Activated T-cell treated with anti-CD3 and anti-CD28 coated beads, Interleukin-2, amount 50 U/mL, for 4 hours (primary cell): ENCODE data around the gene MORN5. TPM values are rescaled to one million over a fixed set of nuclear protein-coding genes. Genes with fewer than 3 reads are reported as not detected.
"Not testable (repeated sequence)": the region's sequence is repeated elsewhere in the genome, so short reads cannot be mapped to it uniquely, and the experiment has no call there.

Source experiments
- ATAC-seq, 2 donors: fragments of 200-7000 bp; cut with Tn5 transposase; one replicate each; pipeline ENCODE4 v1.10.0; 2021
- DNase-seq: peaks from one replicate; pipeline ENCODE4 v3.0.0-alpha.2; 2020
- H3K27me3 Mint-ChIP-seq: one replicate; pipeline ENCODE4 v1.8.0; 2021; ENCODE audit warnings: low read depth, mixed read lengths
- H3K36me3 Mint-ChIP-seq: one replicate; pipeline ENCODE4 v1.8.0; 2022; ENCODE audit warnings: mixed read lengths; ENCODE audit not compliant: insufficient read depth
- H3K4me1 Mint-ChIP-seq: one replicate; pipeline ENCODE4 v1.8.0; 2021; ENCODE audit warnings: low read depth, mixed read lengths
- H3K4me3 Mint-ChIP-seq: one replicate; pipeline ENCODE4 v1.8.0; 2021; ENCODE audit warnings: mild to moderate bottlenecking, moderate library complexity, mixed read lengths
- H3K9me3 Mint-ChIP-seq: one replicate; pipeline ENCODE4 v1.8.0; 2021; ENCODE audit warnings: mixed read lengths
- total RNA-seq, 3 donors: library from RNA; stranded (reverse); gene quantifications; one replicate each; pipeline ENCODE4 v1.2.1, GENCODE V29; 2021

MORN5 gene
- not detected for total RNA-seq

DNA sequence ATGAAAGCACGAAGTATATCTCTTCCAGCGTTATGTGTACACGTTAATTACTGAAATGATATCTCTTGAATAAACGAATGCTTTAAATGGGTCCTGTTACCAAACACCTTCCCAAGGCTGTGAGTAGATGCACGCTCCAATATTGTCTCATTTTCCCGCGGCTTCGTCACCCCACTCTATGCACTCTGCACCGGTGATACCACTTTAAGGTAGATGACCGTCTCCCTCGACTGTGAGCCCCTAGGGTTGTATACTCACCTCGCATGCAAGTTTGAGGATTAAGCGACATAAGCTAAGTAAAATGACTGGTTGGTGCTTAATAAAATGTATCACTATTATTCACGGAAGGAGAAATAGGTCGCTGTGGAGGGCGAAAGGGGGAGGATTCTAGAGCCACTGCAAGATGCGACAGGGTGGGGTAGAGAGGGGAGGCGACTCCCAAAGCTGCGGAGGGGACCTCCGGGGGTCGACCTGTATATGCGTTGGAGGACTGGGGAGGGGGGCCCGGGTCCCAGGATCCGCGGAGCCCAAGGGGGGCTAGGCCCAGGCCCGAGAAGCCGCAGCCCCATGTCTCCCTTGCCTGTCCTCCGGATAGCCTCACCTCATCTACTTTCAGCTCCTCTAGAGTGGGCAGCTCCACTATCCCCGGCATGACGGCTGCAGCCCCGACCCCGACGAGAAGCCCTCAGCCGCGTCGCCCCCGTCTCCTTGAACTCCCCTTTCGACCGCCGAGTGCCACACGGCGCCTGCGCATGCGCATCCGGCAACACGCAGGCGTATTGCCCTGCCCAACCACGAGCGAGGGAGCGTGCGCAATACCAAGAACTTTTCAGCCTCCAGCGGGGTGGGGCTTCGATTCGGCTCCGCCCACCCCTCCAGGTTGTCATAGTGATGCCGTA is at the start of gene MORN5, which contains the start of gene NDUFA8:
TSS of gene MORN5 (plus strand) at position 883 of the 899 bp plus-strand sequence. CDS start 65 bp downstream, outside the sequence.
TSS of gene NDUFA8 (minus strand) at position 754 of the 899 bp plus-strand sequence. CDS start at position 652, 102 bp downstream.
- Mint-ChIP-seq H3K4me1 (peaks cover 32% of the 10 kb centered on the region), H3K36me3 (peaks cover 7% of the 10 kb centered on the region), H3K4me3 (peak within 1 kb of the TSS; percentile 97), H3K27me3 (peaks cover 17% of the 10 kb centered on the region), H3K9me3 (peaks cover 7% of the 10 kb centered on the region)
- DNase-seq (peak; percentile 95), ATAC-seq (peak; percentile 97)

DNA sequence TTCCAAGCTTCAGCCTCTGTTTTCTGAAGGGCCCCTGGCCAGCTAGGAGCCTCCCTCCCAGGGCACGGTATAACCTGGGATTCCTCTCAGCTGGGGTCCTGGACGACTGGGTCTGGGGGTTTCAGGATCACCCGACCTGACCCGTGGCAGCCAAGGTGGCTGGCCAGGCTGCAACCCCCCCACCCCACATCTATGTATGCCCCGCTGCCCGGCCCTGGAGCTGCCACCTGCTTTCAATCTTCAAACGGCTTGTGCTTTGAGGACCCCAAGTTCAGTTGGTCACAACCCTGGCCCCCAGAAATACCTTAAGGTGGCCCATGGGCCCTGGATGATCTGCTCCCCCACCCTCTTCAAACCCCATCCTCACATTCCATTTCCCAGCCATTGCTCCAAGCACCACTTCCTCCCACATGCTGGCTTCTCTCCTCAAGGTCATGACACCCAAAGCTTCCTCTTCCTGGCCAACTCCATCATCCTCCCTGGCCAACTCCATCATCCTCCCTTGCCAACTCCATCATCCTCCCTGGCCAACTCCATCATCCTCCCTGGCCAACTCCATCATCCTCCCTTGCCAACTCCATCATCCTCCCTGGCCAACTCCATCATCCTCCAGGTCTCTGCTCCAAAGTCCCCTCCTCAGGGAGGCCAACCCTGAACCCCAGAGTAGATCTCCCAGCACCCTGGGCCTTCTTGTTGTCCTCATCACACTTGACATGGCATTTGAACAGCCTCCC is 49.4 kb upstream of the MORN5 start:
- Mint-ChIP-seq H3K9me3 (no peaks in the 10 kb centered on the region), H3K4me1 (no peaks in the 10 kb centered on the region), H3K4me3 (no peak overlapping the region), H3K27me3 (peaks cover 3% of the 10 kb centered on the region), H3K36me3 (no peaks in the 10 kb centered on the region)
- DNase-seq, result no peak
- no peak for ATAC-seq

DNA sequence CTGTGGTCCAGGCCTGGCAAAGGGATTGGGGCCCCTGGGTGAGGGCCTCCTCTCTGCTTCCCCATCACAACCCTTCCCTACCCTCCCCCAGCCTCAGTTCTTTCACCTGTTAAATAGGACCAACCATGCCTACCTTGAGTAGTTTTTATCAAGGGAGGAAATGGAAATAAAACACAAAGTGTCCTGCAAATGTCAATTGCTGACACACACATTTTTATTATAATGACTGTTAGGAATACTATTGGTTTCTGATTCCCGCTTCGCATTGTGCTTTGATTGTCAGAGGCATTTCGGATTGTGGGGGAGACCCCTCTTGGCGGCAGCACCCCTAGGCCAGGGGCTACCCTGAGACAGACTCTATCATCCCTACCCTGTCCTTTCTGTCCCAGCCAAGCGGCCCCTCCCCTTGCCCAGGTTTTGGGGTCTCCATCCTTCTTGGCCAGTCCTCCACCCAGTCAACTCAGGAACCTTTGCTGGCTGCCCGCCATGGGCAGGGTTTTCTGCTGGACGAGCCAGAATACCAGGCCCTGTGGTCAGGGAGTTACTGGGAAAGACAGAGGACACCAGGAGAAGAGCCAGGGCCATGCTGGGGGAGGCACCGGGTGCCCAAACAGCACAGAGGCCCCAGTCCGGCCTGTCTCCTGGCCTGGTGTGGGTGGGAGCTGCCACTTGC is 48.2 kb upstream of the MORN5 start:
- DNase-seq, result no peak
- Mint-ChIP-seq H3K4me3 (no peak overlapping the region), H3K36me3 (no peaks in the 10 kb centered on the region), H3K9me3 (no peaks in the 10 kb centered on the region), H3K4me1 (no peaks in the 10 kb centered on the region), H3K27me3 (peaks cover 5% of the 10 kb centered on the region)
- ATAC-seq, result no peak

DNA sequence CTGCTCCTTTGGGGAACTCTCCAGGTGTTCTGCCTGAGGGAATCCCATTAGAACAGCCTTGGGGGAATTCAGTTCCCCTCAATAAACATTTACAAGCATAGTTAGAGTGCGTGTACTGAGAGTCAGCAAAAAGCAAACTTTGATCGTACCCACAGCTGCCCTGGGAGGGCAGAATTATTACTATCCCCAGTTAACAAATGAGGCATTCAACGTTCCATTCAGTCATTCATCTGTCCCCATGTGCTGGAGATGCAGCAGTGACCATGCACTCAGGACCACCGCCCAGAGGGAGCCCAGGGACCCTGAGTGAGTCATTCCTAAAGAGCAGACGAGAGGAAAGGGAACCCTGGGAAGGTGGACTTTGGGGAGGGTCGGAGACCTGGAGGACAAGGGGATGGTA is 47.5 kb upstream of the MORN5 start:
- Mint-ChIP-seq H3K4me1 (no peaks in the 10 kb centered on the region), H3K4me3 (no peak overlapping the region), H3K27me3 (peaks cover 5% of the 10 kb centered on the region), H3K36me3 (no peaks in the 10 kb centered on the region), H3K9me3 (no peaks in the 10 kb centered on the region)
- no peak for ATAC-seq
- DNase-seq, result no peak

DNA sequence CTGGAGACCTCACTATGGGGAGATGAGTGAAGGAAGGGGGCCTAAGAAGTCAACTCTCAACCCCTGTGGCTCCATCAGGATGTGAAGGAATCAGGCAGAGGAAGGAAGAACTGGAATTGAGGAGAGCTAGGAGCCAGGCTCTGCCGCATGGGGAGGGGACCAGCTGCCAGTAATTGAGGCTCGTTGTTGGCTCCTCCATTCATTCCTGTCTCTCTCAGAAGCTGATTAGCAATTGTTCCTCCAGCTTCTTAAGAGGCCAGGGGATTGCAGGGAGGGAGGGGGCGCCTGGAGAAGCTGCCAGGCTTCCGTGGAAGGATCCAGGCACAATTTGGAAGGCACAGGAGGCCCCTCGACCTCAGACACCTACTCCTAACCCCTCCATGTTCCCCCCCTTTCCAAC is 46.1 kb upstream of the MORN5 start:
- Mint-ChIP-seq H3K9me3 (no peaks in the 10 kb centered on the region), H3K36me3 (no peaks in the 10 kb centered on the region), H3K4me3 (no peak overlapping the region), H3K4me1 (no peaks in the 10 kb centered on the region), H3K27me3 (peaks cover 5% of the 10 kb centered on the region)
- ATAC-seq (no peak), DNase-seq (no peak)

DNA sequence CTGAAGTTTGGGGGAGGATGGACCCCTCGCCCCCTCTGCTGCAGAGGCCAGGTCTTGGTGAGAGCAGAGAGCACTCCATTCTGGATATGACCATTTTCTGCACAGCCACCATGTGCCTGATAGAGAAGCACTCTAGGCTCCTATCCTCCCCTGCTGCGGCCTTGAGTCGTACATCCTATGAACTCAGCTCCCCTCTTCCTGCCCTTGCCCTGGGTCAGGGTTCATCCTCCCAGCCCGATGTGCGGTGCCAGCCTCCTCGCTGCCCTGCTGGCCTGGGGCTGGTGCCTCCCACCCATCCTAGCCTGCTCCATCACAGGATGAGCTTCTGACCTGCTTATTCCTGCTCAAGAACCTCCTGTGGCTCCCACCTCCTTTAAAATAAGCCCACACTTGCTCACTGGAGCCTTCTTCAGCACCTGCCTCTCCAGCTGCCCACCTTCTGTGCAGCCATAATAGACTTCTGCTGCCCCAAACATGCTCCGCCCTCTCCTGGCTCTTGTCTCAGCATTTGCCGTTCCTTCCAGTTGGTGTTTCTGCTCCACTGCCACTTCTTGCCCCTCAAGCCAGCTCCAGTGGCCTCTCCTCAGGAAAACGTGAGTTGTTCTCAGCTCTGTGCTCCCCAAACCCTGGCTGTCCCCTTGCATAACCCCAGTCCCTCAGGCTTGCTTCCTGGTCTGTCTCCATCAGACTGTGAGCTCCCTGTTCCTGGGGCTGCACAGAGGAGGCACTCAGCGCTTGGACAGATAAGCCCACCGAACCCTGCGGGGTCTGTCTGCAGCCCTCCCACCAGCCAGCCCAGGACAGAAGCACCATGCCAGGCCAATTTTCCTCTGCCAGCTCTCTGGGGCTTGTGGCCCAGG is 44.3 kb upstream of the MORN5 start:
- ATAC-seq, result no peak
- no peak for DNase-seq
- no peaks in the 10 kb centered on the region for H3K9me3 Mint-ChIP-seq
- H3K4me3 Mint-ChIP-seq, result no peak overlapping the region
- H3K27me3 Mint-ChIP-seq, result peaks cover 5% of the 10 kb centered on the region
- H3K36me3 Mint-ChIP-seq, result no peaks in the 10 kb centered on the region
- H3K4me1 Mint-ChIP-seq, result no peaks in the 10 kb centered on the region

DNA sequence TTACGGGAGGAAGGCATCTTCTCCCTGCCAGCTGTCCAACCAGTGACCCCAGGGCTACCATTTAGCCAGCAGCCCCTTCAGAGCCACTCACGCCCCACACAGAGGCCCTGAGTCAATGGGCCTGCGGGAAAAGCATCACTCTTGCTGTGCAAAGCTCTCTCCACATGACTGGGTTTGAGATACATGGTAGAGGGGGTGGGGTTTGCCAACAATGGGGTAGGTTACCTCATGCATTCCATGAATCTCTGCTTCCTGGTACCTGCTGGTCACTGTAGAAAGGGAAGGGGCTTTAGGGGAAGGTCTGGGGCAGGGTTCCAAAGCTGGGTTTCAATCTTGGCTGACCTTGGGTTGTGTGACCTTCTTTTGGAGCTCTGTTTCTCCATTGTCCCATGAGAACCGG is 43.7 kb upstream of the MORN5 start:
- DNase-seq, result no peak
- Mint-ChIP-seq H3K27me3 (peaks cover 5% of the 10 kb centered on the region), H3K9me3 (no peaks in the 10 kb centered on the region), H3K4me3 (no peak overlapping the region), H3K4me1 (no peaks in the 10 kb centered on the region), H3K36me3 (no peaks in the 10 kb centered on the region)
- no peak for ATAC-seq

DNA sequence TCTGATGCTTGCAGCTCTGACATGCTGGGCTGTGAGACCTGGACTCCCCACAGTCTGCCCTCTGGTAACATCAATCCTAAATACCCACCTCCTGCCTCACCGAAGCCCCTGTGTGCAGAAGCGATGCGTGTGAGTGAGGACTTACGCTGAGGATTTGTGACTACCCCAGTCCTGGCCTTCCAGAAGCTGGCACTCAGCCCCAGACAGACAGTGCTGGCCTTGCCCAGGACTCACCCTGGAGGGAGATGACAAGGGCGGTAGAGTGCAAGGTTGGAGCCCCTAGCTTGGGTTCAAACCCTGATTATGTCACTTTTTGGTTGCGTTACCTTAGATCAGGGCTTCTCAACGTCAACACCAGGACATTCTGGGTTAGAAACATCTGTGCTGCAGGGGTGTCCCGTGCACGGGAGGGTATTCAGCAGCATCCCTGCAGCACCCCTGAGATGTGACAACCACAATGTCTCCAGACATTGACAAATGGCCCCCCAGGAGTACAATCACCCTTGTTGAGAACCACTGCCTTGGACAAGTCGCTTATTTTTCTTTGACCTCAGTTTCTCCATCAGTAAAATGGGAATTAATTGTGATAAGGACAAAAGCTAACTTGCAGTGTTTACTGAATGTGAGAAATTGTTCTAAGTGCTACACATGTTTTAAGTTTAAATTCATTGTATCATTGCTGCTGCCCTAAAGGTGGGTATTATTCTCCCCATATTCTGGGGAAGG is 43.1 kb upstream of the MORN5 start:
- H3K9me3 Mint-ChIP-seq, result no peaks in the 10 kb centered on the region
- ATAC-seq, result no peak
- no peaks in the 10 kb centered on the region for H3K36me3 Mint-ChIP-seq
- no peak for DNase-seq
- peaks cover 5% of the 10 kb centered on the region for H3K27me3 Mint-ChIP-seq
- no peak overlapping the region for H3K4me3 Mint-ChIP-seq
- no peaks in the 10 kb centered on the region for H3K4me1 Mint-ChIP-seq

DNA sequence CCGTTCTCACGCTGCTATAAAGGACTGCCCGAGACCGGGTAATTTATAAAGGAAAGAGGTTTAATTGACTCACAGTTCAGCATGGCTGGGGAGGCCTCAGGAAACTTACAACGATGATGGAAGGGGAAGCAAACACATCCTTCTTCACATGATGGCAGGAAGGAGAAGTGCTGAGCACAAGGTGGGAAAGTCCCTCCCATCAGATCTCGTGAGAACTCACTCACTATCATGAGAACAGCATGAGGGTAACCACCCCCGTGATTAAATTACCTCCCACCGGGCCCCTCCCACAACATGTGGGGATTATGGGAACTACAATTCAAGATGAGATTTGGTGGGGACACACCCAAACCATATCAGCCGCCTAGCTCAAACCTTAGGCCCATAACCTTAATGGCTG is 42.5 kb upstream of the MORN5 start:
- H3K4me3 Mint-ChIP-seq, H3K9me3 Mint-ChIP-seq, DNase-seq, H3K27me3 Mint-ChIP-seq, ATAC-seq, H3K36me3 Mint-ChIP-seq, H3K4me1 Mint-ChIP-seq: not testable (repeated sequence)

DNA sequence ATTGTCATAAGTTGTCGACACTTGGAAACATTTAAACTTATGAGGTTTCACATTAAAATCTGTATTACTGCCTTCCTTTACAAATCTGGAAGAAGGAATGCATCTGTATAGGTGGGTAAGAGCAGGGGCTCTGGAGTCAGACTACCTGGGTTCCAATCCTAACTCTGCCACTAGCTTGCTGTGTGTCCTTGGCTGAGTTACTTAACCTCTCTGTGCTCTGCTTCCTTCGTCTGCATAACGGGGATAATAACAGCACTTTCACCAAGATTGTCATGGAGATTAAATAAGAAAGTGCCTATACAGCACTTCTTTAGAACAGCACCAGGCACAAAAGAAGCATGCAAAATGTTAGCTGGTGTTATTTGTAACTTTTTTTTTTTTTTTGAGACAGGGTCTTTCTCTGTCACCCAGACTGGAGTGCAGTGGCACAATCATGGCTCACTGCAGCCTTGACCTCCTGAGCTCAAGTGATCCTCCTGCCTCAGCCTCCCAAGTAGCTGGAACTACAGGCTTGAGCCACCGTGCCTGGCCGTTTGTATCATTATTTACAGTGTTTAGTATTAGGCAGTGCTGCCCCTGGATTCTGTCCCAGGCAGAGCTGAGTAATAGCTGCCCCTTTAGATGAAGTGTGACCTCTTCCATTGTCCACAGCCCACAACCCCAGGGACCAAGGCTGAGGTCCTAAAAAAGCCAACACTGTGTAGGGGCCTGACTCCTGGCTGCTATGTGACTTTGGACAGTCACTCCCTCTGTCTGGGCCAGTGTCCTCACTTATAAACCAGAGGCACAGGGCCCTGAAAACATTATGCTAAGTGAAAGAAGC is 41.2 kb upstream of the MORN5 start:
- Mint-ChIP-seq H3K36me3 (no peaks in the 10 kb centered on the region), H3K4me3 (no peak overlapping the region), H3K4me1 (no peaks in the 10 kb centered on the region), H3K9me3 (no peaks in the 10 kb centered on the region), H3K27me3 (peaks cover 1% of the 10 kb centered on the region)
- ATAC-seq (no peak), DNase-seq (no peak)

DNA sequence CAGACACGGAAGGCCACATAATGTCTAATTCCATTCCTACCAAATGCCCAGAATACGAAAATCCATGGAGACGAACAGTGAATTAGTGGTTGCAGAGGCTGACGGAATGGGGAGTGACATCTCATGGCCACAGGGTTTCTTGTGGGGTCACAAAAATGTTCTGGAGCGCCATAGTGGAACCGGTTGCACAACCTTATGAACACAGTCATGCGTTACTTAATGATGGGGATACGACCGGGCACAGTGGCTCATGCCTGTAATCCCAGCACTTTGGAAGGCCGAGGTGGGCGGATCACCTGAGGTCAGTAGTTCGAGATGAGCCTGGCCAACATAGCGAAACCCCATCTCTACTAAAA is 40.6 kb upstream of the MORN5 start:
- Mint-ChIP-seq H3K36me3 (no peaks in the 10 kb centered on the region), H3K27me3 (peaks cover 3% of the 10 kb centered on the region), H3K4me3 (no peak overlapping the region), H3K9me3 (no peaks in the 10 kb centered on the region), H3K4me1 (no peaks in the 10 kb centered on the region)
- DNase-seq (no peak), ATAC-seq (no peak)

DNA sequence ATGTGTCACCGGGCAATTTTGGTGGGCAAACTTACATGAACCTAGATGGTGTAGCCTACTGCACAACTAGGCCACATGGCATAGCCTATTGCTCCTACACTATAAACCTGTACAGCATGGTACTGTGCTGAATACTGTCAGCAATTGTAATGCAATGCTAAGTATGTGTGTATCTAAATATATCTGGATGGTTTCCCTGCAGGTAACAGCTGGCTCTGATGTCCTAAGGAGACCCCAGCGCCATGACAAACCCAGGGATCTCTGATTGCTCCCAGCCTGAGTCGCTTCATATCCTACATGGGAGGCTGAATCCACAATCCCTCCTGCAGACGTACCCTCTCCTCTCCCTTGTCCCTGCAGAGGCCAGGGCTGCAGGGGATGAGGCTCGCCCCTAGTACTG is 40.0 kb upstream of the MORN5 start:
- no peak for DNase-seq

More for the DNA sequence above, 40.0 kb upstream of the MORN5 start:
- H3K9me3 Mint-ChIP-seq, result no peaks in the 10 kb centered on the region
- H3K36me3 Mint-ChIP-seq, result no peaks in the 10 kb centered on the region
- no peaks in the 10 kb centered on the region for H3K4me1 Mint-ChIP-seq
- no peak for ATAC-seq
- no peak overlapping the region for H3K4me3 Mint-ChIP-seq
- H3K27me3 Mint-ChIP-seq, result peaks cover 9% of the 10 kb centered on the region
